C4-2B (cell line): Measurements from ENCODE around the gene RRN3.
"Not testable (repeated sequence)": the region's sequence is repeated elsewhere in the genome, so short reads cannot be mapped to it uniquely, and the experiment has no call there.

Experiments used
- H3K27ac ChIP-seq: fragments of 450-650 bp; 2 replicates; pipeline ENCODE4 v1.5.1; 2017
- CTCF ChIP-seq: fragments of 450-650 bp; conservative IDR thresholded peaks from 2 replicates; pipeline ENCODE4 v1.5.1; 2017; ENCODE audit warnings: mild to moderate bottlenecking
- ZFX ChIP-seq: fragments of 450-650 bp; IDR thresholded peaks from 2 replicates; pipeline ENCODE4 v1.6.1; 2017

Gene RRN3

GRCh38 chr16:15093955-15094827 is at the start of gene RRN3:
Gene RRN3, minus strand, starts transcription at chr16:15094272. Its CDS starts 39 bp downstream, at chr16:15094233.
- H3K27ac ChIP-seq = peak within 1 kb of the TSS; percentile 51

GRCh38 chr16:15143601-15144091 is 49.6 kb upstream of the RRN3 start:
- H3K27ac ChIP-seq = not testable (repeated sequence)

- H3K27ac ChIP-seq = not testable (repeated sequence)
These were observed 49.0 kb upstream of the RRN3 start for GRCh38 chr16:15142891-15143600.

- not testable (repeated sequence) for H3K27ac ChIP-seq
These were observed 48.2 kb upstream of the RRN3 start for GRCh38 chr16:15142107-15142890.

GRCh38 chr16:15141586-15141985 is 47.5 kb upstream of the RRN3 start:
- no peak for TF ChIP-seq CTCF
- TF ChIP-seq ZFX = no peak
- no peak overlapping the region for H3K27ac ChIP-seq

- not testable (repeated sequence) for H3K27ac ChIP-seq
These were observed 46.6 kb upstream of the RRN3 start for GRCh38 chr16:15140444-15141365.

- not testable (repeated sequence) for H3K27ac ChIP-seq
These were observed 43.4 kb upstream of the RRN3 start for GRCh38 chr16:15137514-15137913.

- H3K27ac ChIP-seq = not testable (repeated sequence)
These were observed 41.6 kb upstream of the RRN3 start for GRCh38 chr16:15135483-15136360.

GRCh38 chr16:15134752-15135482 is 40.8 kb upstream of the RRN3 start:
- H3K27ac ChIP-seq = not testable (repeated sequence)

- not testable (repeated sequence) for H3K27ac ChIP-seq
These were observed 39.5 kb upstream of the RRN3 start for GRCh38 chr16:15133554-15133953.

GRCh38 chr16:15132719-15133428 is 38.8 kb upstream of the RRN3 start:
- H3K27ac ChIP-seq = not testable (repeated sequence)

- H3K27ac ChIP-seq = not testable (repeated sequence)
These were observed 37.0 kb upstream of the RRN3 start for GRCh38 chr16:15130943-15131700.

- not testable (repeated sequence) for H3K27ac ChIP-seq
These were observed 36.3 kb upstream of the RRN3 start for GRCh38 chr16:15130256-15130932.

- H3K27ac ChIP-seq = not testable (repeated sequence)
These were observed 33.8 kb upstream of the RRN3 start for GRCh38 chr16:15127641-15128425.
